HepG2 (cell line): ENCODE measurements around the gene ZNF618. TPM values are rescaled to one million over a fixed set of nuclear protein-coding genes. Genes with fewer than 3 reads are reported as not detected.
A peak's percentile ranks its signal among the peaks of the same experiment; 100 is the strongest.

Source experiments
- CC2D1A ChIP-seq: sonication (generic); formaldehyde crosslinking; IDR thresholded peaks from 2 replicates; pipeline ENCODE4 v1.8.1; 2023; ENCODE audit warnings: mild to moderate bottlenecking, missing genetic modification reagents
- GTF3A ChIP-seq: sonication (generic); formaldehyde crosslinking; conservative IDR thresholded peaks from 2 replicates; pipeline ENCODE4 v1.4.0; 2020; ENCODE audit warnings: mild to moderate bottlenecking, missing genetic modification reagents
- HBP1 ChIP-seq: IDR thresholded peaks from 2 replicates; pipeline ENCODE4 v1.6.1; 2016; ENCODE audit warnings: low read depth, control low read depth
- HNRNPL ChIP-seq: fragments of 200-400 bp; formaldehyde crosslinking; IDR thresholded peaks from 2 replicates; pipeline ENCODE4 v1.6.1; 2017; ENCODE audit warnings: mild to moderate bottlenecking, low read depth, low read length
- KDM5A ChIP-seq: fragments of 200-600 bp; sonication (generic); IDR thresholded peaks from 2 replicates; pipeline ENCODE4 v1.7.0; 2018; ENCODE audit warnings: antibody characterized with exemption, mild to moderate bottlenecking, low read length, borderline replicate concordance
- MAZ ChIP-seq, 2 experiments: sonication (generic) in 1 of 2; formaldehyde crosslinking in 1 of 2; IDR thresholded peaks; 2 replicates each; pipeline versions ENCODE4 v1.5.0 to v1.6.1; 2012 to 2020; ENCODE audit warnings: low read depth in 2 of 2, mild to moderate bottlenecking in 2 of 2, borderline replicate concordance in 1 of 2, improper control_type of control experiment in 1 of 2, low read length in 1 of 2, missing genetic modification reagents in 1 of 2, moderate library complexity in 1 of 2
- MIER2 ChIP-seq: IDR thresholded peaks from 2 replicates; pipeline ENCODE4 v1.6.1; 2016; ENCODE audit warnings: missing biosample characterization, missing genetic modification reagents
- NFIC ChIP-seq: IDR thresholded peaks from 2 replicates; pipeline ENCODE4 v1.6.1; 2012; ENCODE audit warnings: mild to moderate bottlenecking, low read length, inconsistent platforms
- TRAFD1 ChIP-seq: sonication (generic); formaldehyde crosslinking; IDR thresholded peaks from 2 replicates; pipeline ENCODE4 v1.5.1; 2020; ENCODE audit warnings: missing genetic modification reagents, mild to moderate bottlenecking, borderline replicate concordance
- ZNF362 ChIP-seq: sonication (generic); formaldehyde crosslinking; IDR thresholded peaks from 2 replicates; pipeline ENCODE4 v1.4.0; 2020; ENCODE audit warnings: missing genetic modification reagents, mild to moderate bottlenecking, borderline replicate concordance
- ZNF383 ChIP-seq: sonication (generic); formaldehyde crosslinking; IDR thresholded peaks from 2 replicates; pipeline ENCODE4 v1.4.0; 2020; ENCODE audit warnings: missing genetic modification reagents, mild to moderate bottlenecking, borderline replicate concordance
- ZNF501 ChIP-seq: sonication (generic); formaldehyde crosslinking; IDR thresholded peaks from 2 replicates; pipeline ENCODE4 v1.5.1; 2020; ENCODE audit warnings: mild to moderate bottlenecking, moderate library complexity, missing genetic modification reagents
- ZNF605 ChIP-seq: sonication (generic); formaldehyde crosslinking; IDR thresholded peaks from 2 replicates; pipeline ENCODE4 v1.8.0; 2022; ENCODE audit warnings: mild to moderate bottlenecking, missing genetic modification reagents
- polyA plus RNA-seq, 8 experiments: library from polyadenylated mRNA; depleted of rRNA in 3 of 8; stranded (reverse) in 7 of 8; unstranded in 1 of 8; fragments of >200 nt; fragmentation: Illumina TruSeq in 4 of 8; extraction: Trizol in 4 of 8; gene quantifications; 2 replicates each; pipeline versions ENCODE4 v1.2.1 to v1.2.3, GENCODE V29; 2011 to 2016; ENCODE audit warnings: low read depth in 4 of 8, missing spikeins in 1 of 8, mixed read lengths in 1 of 8; ENCODE audit not compliant: insufficient read depth in 1 of 8
- total RNA-seq, 5 experiments: library from RNA; depleted of rRNA; stranded (reverse); fragments of >200 nt; fragmentation: Illumina TruSeq; extraction: Trizol; gene quantifications; 2 replicates each; pipeline ENCODE4 v1.2.3, GENCODE V29; 2016; ENCODE audit warnings: low read depth in 1 of 5
- TF ChIP-seq, protein P1 (sequence below): sonication (generic); formaldehyde crosslinking; IDR thresholded peaks from 2 replicates; pipeline ENCODE4 v1.4.0; 2020; ENCODE audit warnings: mild to moderate bottlenecking, missing genetic modification reagents
- TF ChIP-seq, protein P2 (sequence below): sonication (generic); formaldehyde crosslinking; IDR thresholded peaks from 2 replicates; pipeline ENCODE4 v1.5.0; 2020; ENCODE audit warnings: missing genetic modification reagents

Gene ZNF618
- total and polyA plus RNA-seq, 2 of the 13 experiments (the other 11 are each of a cell fraction or from before 2014, with no cell fraction given): 0.07 TPM

DNA sequence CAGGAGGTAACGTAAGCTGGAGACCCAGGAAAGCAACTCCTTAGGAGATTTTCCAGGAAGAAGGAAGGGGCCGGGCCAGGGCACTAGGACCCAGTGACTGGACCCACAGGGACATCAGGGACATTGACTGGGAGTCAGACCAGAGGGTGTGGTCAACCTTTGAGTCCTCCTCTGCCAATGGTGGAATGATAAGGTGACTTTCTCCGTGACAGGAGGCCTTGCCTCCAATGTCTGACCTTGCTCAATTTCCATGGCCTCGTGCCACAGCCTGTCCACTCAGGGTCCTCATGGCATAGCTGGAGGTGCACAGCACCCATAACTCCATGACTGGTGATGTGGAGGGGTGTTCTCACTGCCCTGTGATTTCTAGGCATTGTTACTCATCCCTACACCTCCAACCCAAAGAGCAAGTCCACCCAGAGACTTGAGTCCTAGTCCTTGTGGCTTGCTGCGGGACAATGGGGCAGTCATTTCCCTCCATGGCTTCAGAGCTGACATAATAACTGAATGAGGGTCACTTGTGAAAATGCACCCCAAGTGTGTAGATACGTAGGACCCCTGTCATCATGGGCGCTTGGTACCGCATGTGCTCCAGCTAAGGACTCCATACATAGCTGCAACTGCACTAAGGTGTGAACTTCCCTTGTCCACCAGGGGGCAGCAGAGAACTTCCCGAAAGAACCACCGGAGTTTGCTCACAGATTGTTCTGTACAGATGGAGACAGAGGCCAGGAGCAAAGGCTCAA, 206.1 kb downstream of the ZNF618 start (continued):
- TF ChIP-seq, protein P1, sequence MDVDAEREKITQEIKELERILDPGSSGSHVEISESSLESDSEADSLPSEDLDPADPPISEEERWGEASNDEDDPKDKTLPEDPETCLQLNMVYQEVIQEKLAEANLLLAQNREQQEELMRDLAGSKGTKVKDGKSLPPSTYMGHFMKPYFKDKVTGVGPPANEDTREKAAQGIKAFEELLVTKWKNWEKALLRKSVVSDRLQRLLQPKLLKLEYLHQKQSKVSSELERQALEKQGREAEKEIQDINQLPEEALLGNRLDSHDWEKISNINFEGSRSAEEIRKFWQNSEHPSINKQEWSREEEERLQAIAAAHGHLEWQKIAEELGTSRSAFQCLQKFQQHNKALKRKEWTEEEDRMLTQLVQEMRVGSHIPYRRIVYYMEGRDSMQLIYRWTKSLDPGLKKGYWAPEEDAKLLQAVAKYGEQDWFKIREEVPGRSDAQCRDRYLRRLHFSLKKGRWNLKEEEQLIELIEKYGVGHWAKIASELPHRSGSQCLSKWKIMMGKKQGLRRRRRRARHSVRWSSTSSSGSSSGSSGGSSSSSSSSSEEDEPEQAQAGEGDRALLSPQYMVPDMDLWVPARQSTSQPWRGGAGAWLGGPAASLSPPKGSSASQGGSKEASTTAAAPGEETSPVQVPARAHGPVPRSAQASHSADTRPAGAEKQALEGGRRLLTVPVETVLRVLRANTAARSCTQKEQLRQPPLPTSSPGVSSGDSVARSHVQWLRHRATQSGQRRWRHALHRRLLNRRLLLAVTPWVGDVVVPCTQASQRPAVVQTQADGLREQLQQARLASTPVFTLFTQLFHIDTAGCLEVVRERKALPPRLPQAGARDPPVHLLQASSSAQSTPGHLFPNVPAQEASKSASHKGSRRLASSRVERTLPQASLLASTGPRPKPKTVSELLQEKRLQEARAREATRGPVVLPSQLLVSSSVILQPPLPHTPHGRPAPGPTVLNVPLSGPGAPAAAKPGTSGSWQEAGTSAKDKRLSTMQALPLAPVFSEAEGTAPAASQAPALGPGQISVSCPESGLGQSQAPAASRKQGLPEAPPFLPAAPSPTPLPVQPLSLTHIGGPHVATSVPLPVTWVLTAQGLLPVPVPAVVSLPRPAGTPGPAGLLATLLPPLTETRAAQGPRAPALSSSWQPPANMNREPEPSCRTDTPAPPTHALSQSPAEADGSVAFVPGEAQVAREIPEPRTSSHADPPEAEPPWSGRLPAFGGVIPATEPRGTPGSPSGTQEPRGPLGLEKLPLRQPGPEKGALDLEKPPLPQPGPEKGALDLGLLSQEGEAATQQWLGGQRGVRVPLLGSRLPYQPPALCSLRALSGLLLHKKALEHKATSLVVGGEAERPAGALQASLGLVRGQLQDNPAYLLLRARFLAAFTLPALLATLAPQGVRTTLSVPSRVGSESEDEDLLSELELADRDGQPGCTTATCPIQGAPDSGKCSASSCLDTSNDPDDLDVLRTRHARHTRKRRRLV: no peak
- peak; percentile 97 for TF ChIP-seq HBP1
- 0 out of 2 replicates have a peak, but pooled peaks have one; percentile 24 for TF ChIP-seq HNRNPL
- no peak for TF ChIP-seq ZNF362 (CRISPR knock-in tag)
- TF ChIP-seq ZNF605 (CRISPR knock-in tag): peak; percentile 93
- no peak; the same call in 1 of the 2 replicates for TF ChIP-seq MAZ (IDR thresholded peaks at IDR 0.05; ENCODE audit: borderline replicate concordance, low read depth, low read length)
- peak; percentile 73; the same call in 1 of the 2 replicates for TF ChIP-seq MAZ (CRISPR knock-in tag; IDR thresholded peaks at IDR 0.05; ENCODE audit: low read depth)
- peak; percentile 81; the same call in 1 of the 2 replicates for TF ChIP-seq ZNF501
- TF ChIP-seq MIER2: no peak; the same call in 1 of the 2 replicates
- TF ChIP-seq ZNF383 (CRISPR knock-in tag): no peak
- TF ChIP-seq TRAFD1 (CRISPR knock-in tag): no peak
- TF ChIP-seq, protein P2, sequence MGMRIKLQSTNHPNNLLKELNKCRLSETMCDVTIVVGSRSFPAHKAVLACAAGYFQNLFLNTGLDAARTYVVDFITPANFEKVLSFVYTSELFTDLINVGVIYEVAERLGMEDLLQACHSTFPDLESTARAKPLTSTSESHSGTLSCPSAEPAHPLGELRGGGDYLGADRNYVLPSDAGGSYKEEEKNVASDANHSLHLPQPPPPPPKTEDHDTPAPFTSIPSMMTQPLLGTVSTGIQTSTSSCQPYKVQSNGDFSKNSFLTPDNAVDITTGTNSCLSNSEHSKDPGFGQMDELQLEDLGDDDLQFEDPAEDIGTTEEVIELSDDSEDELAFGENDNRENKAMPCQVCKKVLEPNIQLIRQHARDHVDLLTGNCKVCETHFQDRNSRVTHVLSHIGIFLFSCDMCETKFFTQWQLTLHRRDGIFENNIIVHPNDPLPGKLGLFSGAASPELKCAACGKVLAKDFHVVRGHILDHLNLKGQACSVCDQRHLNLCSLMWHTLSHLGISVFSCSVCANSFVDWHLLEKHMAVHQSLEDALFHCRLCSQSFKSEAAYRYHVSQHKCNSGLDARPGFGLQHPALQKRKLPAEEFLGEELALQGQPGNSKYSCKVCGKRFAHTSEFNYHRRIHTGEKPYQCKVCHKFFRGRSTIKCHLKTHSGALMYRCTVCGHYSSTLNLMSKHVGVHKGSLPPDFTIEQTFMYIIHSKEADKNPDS: peak; percentile 76; the same call in 1 of the 2 replicates
- no peak for TF ChIP-seq KDM5A
- TF ChIP-seq GTF3A: no peak
- TF ChIP-seq CC2D1A: peak; percentile 80; the same call in 1 of the 2 replicates
- no peak for TF ChIP-seq NFIC
